HEK293 (cell line): Measurements from ENCODE around the gene NDUFV1.
"Not testable (repeated sequence)": the region's sequence is repeated elsewhere in the genome, so short reads cannot be mapped to it uniquely, and the experiment has no call there.

Source experiments
- CTCF ChIP-seq: fragments of 450-650 bp; formaldehyde crosslinking; IDR thresholded peaks from 2 replicates; pipeline ENCODE4 v1.5.1; 2016; ENCODE audit warnings: missing biosample characterization, missing genetic modification characterization
- YY1 ChIP-seq: fragments of 450-650 bp; formaldehyde crosslinking; IDR thresholded peaks from 2 replicates; pipeline ENCODE4 v1.5.1; 2018; ENCODE audit warnings: missing biosample characterization, missing genetic modification characterization
- ZNF48 ChIP-seq: fragments of 450-650 bp; formaldehyde crosslinking; IDR thresholded peaks from 2 replicates; pipeline ENCODE4 v1.5.1; 2016; ENCODE audit warnings: missing biosample characterization, missing genetic modification characterization
- ZNF530 ChIP-seq: fragments of 450-650 bp; formaldehyde crosslinking; IDR thresholded peaks from 2 replicates; pipeline ENCODE4 v1.5.1; 2016; ENCODE audit warnings: low read depth, missing biosample characterization, missing genetic modification characterization
- ZNF645 ChIP-seq: fragments of 450-650 bp; formaldehyde crosslinking; IDR thresholded peaks from 2 replicates; pipeline ENCODE4; 2016; ENCODE audit warnings: missing biosample characterization, missing genetic modification characterization
- TF ChIP-seq, protein P1 (sequence below): fragments of 450-650 bp; formaldehyde crosslinking; IDR thresholded peaks from 2 replicates; pipeline ENCODE4 v1.5.1; 2016; ENCODE audit warnings: missing biosample characterization, missing genetic modification characterization

GRCh38 chr11:67660752-67661151, 54.0 kb downstream of the NDUFV1 start:
- not testable (repeated sequence) for TF ChIP-seq ZNF530 (tag by site-specific recombination); YY1; CTCF (tag by site-specific recombination); ZNF645 (tag by site-specific recombination); ZNF48 (tag by site-specific recombination)
- TF ChIP-seq, protein P1, sequence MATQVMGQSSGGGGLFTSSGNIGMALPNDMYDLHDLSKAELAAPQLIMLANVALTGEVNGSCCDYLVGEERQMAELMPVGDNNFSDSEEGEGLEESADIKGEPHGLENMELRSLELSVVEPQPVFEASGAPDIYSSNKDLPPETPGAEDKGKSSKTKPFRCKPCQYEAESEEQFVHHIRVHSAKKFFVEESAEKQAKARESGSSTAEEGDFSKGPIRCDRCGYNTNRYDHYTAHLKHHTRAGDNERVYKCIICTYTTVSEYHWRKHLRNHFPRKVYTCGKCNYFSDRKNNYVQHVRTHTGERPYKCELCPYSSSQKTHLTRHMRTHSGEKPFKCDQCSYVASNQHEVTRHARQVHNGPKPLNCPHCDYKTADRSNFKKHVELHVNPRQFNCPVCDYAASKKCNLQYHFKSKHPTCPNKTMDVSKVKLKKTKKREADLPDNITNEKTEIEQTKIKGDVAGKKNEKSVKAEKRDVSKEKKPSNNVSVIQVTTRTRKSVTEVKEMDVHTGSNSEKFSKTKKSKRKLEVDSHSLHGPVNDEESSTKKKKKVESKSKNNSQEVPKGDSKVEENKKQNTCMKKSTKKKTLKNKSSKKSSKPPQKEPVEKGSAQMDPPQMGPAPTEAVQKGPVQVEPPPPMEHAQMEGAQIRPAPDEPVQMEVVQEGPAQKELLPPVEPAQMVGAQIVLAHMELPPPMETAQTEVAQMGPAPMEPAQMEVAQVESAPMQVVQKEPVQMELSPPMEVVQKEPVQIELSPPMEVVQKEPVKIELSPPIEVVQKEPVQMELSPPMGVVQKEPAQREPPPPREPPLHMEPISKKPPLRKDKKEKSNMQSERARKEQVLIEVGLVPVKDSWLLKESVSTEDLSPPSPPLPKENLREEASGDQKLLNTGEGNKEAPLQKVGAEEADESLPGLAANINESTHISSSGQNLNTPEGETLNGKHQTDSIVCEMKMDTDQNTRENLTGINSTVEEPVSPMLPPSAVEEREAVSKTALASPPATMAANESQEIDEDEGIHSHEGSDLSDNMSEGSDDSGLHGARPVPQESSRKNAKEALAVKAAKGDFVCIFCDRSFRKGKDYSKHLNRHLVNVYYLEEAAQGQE: not testable (repeated sequence)
